GM21528 (cell line): ENCODE data around the gene THRB.

Experiments
- ATAC-seq: cut with Tn5 transposase; IDR thresholded peaks from one replicate; pipeline ENCODE4 v1.9.1; 2021; ENCODE audit warnings: mild to moderate bottlenecking, moderate library complexity; ENCODE audit not compliant: unreplicated experiment, low FRiP score

THRB gene

DNA sequence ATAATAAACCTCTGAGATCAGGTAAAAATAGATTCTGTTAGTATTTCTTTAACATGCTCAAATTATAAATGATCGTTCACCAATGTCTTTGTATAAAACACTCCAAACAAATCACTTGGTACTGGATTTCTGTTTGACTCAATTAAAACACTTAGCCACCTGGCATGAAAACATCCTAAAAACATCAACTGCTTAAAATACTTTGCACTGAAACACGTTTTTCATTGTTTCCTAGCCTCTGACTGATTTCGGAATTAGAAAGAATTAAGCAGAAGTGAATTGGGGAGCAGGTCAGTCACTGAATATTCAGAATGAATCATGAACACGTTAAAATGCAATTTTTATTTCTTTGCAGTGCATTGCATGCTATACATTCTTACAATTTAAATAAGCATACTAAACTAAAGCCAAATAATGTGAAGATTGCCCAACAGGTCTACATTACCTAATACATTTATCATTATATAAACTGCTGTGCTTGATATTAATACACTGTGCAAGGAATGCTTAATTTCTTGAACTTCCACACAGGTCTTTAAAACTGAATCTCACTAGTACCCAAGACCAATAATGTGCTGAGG, 1.6 kb downstream of the THRB start:
- no peak for ATAC-seq

DNA sequence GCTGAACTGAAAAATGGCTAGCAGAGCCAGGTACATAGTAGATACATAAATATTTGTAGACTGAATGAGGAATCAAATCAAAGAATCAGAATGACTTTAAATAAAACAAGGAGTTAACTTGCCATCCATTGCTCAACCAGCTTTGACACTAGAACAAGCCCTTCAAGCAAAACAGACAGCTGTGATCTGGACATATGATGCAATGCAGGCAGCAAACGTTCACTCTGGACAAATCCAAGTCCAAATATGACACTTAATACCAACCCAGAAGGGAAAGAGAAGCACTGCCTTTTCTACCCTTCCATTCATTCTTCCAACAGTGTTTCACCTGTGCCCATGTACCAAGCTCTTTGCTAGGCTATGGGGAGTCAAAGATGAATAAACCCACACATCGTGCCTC, 4.5 kb downstream of the THRB start:
- ATAC-seq = no peak

DNA sequence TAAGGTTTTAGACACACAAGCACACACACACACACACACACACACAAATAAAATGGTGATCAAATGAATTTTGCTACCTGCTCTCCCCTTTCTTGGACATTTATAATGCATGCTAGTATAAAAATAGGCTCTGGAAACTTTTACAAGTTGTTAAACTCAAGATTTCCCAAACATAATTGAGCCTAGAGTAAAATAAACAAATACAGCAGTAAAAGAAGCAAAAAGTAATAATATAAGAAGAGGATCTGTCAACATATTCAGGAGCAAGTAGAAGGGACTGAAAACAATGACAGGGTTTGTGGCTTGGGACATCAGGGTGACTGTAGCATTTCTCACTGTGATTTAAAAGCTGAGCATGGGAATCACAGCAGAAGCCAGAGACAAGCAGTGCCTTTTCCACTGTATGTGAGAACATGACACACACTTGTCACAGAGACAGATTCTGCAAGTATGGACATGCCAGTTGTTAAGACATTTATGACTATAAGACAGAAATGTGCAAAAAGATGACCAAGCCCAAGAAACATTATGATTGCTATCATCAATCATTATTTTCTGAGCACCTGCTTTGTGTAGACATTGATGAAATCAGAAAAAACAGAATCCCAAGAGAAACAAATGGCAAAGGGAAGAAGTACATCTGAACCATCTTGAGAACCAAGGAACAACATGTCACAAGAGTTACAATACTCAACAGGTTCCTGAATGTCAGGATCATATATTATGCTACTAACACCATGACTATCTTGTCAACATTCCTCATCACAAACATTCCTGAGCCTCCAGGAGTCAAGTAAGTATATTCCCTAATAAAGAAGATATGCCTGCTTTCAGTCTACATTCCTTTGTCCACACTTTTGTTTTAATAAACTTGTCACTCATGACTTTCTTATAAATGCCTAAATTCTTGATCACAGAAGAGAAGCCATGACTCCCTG, 7.1 kb downstream of the THRB start:
- ATAC-seq = no peak

DNA sequence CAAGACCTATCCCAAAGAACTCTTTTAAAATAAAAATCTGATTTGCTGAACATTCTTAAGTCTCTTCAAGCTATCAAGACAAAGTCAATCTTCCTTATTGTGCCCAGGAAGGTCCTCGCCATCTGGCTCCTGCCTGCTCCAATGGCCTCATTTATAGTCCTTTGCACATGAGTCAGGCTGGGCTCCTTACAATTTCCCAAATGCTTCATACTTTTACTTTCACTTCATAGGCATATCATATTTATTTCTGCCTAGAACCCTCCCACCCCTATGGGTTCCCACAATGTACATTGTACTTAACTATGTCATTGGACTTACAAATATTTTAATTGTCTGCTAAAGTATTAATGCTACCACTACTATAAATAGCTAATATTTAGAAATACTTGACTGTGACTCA, 9.1 kb downstream of the THRB start:
- ATAC-seq = no peak

DNA sequence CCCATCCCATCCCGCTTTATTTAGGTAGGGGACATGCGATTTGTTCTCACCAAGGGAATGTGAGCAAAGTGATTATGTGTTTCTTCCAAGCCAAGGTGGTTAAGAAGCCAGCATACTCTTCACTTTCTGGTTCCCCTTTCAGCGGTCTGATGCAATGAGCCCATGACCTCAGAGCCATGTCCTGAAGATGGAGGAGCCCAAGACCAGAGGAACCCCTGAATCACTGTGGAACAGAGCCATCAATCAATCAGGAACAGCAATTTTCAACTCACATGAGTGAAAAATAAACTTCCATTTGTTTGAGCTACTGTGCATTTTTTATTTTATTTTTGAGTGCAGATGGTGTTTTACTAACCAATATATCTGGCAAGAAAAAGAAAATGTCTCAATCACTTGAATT, 10.8 kb downstream of the THRB start:
- ATAC-seq = no peak

GRCh38 chr3:24482096-24482705, 12.4 kb downstream of the THRB start:
- no peak for ATAC-seq

- ATAC-seq = no peak
Measured at GRCh38 chr3:24481193-24481592, 13.5 kb downstream of the THRB start.

DNA sequence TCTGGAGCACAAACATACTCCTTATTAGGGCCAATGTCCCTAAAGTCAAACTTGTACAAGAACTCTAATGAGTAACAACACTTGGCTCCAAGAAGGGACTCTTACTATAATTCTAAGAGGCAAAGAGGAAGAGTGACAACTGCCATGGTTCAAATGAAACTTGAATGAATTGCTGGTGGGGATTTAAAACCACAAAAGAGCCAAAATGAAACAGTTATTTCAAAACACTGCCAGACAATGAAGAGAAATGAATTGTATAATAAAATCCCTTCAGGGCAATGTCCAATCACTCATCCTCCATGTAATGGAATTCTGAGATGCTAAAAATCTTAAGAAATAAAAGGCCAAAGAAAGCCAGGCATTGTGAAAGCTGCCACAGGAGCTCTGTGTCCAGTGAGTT, 14.2 kb downstream of the THRB start:
- ATAC-seq = no peak

- no peak for ATAC-seq
Measured at GRCh38 chr3:24479816-24480215, 14.8 kb downstream of the THRB start.

DNA sequence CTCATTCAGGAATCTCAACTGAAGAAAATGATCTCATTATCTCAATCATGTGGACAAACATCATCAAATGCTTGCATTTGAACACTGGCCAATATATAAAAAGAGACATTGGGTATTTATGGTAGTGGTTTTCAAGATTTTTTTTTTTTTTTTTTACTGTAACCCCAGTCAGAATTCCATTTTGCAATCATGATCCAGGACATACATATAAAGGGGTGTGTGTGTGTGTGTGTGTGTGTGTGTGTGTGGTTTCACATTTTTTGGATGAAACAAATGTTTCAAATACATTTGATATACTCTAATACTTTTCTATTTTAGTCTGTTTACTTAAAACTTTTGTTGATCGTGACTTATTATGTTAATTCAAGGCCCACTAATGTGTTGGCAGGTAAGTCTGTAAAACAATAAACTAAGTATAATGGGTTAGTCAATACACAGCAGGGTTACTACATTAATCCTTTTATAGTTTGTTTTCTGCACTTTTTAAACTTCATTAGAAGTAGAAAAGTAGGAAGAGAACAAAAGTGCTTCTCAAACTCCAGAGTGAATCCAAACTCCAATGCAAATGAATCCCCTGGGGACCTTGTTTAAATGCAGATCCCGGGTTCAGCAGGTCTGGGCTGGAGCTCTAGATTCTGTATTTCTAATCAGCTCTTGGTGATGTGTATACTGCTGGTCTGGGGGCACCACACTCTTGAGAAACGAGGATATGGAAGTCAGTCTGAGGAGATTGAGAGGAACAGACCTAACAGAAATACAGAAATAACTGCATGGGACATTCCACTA, 17.6 kb downstream of the THRB start:
- ATAC-seq = no peak

DNA sequence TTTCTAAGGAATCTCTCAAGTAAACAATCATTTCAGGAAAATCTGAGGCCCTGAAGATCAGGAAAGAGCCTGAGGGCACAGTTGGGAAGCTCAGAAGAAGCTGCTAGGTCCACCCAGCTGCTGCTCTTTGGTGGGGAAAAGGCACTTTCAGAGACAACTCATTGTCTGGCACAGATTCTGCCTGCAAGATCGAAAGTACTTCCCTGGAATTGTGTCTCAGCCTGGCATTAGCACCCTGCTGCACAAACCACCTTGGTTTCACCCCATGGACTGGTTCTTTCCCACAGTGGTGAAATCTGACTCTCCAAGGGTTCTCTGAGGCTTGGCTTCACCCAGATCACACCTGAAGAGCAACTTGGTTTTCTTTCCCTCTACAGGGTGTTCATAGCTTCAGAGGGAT, 18.7 kb downstream of the THRB start:
- ATAC-seq = no peak

DNA sequence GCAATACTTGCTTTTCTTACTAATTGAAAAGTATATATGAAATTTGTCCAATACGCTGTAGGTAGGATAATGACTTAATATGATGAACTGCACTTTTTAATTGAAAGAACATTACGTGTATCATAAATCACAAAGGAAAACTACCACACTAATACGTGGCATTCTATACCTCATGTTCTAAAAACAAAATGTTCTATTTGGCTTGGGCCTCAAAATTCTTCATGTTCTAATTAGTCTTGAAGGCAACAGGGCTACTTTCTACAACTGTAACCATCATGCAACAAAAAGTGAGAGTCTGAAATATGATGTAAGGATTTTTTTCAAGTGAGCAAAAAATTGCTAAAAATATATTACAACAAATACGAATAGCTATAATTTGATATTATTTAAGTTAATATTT, 19.8 kb downstream of the THRB start:
- no peak for ATAC-seq

DNA sequence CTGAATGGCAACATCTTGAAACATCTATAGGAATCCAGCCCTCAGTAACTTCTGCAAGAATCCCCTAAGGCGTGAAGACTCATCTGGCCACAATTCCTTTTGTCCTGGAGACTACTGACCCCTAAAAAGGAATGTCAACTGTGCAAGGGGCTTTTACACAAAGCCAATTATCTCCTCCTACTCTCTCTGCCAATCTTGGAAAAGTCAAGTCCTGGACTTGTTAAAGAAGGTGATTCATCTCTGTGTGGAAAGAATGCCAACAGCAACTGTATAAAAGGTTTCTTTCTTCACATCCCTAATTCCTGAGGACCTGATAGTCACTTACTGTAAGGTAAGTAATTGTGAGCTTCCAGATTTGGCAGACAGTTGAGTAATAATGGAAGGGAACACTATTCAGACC, 22.3 kb downstream of the THRB start:
- no peak for ATAC-seq

DNA sequence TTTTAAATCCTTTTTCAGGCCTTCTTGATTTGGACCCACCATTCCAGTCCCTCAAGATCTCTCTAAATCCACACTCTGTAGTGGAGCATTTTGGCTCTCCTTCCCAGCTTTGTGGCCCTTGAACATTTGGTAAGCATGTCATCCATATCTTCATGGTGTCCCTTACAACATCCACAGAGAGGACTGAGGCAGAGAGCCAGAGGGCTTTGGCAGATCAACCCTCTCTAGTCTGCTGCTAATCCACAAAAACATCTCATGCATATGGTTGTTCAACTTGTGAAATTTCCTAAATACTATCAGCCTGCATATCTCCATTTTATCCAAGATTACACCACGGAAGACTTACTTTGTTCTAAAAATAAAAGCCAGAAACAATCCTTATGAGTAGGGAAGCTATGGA, 23.2 kb downstream of the THRB start:
- ATAC-seq = no peak

DNA sequence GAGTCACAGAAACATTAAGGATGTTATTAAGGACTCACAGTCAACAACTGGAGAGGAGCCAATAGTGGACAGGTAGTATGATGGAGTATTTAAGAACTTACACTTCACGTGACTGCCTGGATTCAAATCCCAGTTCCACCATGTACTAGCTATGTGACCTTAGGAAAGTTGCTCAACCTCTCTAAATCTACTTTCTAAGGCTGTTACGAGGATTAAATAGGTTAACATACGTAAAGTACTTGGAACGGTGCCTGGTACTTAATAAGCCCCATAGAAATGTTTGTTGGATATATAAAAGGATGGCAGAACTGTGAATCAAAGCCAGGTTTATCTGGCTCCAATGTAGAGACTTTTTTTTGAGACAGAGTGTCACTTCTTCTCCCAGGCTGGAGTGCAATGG, 24.4 kb downstream of the THRB start:
- no peak for ATAC-seq

DNA sequence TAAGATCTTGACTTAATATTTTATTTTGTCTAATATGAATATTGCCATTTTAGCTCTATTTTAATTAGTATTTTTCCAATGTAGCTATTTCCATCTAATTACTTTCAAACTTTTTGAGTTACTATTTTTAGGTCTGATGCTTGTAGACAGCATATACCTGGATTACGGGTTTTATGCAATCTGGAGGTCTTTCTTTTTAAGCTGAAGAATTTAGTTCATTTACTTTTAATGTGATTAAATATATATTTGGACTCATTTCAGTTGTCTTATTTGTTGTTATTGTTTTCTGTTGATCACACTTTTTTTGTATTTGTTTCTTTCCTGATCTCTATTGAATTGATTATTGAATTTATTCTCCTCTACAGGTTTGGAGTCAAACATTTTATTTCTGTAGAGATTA, 30.3 kb downstream of the THRB start:
- no peak for ATAC-seq

GRCh38 chr3:24462737-24463136, 31.9 kb downstream of the THRB start:
- ATAC-seq = no peak

DNA sequence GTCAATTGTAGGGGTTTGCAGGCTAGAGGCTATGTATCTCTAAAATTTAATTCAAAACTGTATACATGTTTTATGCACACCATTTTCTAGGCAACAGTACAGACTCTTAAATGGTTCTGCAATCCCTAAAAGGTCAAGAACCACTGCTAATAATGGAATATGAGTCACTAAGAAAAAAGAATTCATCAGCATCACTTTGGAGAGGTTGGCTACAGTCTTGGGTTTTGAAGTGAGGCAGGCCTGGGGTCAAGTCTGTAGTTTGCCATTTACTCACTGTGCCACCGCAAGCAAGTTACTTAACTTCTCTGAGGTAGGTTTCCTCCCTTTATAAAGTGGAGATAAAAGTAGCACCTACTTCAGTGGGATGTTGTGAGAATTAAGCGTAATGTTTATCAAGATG, 33.7 kb downstream of the THRB start:
- ATAC-seq = no peak

- ATAC-seq = no peak
Measured at GRCh38 chr3:24457719-24458118, 36.9 kb downstream of the THRB start.

- no peak for ATAC-seq
Measured at GRCh38 chr3:24454856-24455255, 39.8 kb downstream of the THRB start.

DNA sequence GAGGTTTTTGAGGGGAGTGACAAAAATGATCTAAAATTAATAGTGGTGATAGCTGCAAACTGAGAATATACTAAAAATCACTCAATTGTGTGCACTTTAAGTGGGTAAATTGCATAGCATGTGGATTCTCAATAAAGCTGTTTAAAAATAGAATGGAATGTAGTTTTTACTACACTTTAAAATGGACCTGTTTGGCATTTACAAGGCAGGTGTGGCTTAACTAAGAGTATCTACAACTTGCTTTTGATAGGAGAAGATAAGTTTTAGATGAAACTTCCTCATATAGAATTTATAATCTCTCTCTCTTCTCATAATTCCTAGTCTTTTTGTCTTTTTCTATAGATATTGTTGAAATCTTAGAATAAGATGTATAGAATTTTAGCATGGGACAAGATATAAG, 40.3 kb downstream of the THRB start:
- no peak for ATAC-seq
